Measurements from ENCODE around the gene SH3BP1.

- TF ChIP-seq MAZ (IDR thresholded peaks at IDR 0.05; ENCODE audit: borderline replicate concordance, low read depth, low read length): no peak
- TF ChIP-seq CBX8 (IDR thresholded peaks at IDR 0.05): no peak
- no peak for TF ChIP-seq POLR2A (IDR thresholded peaks at IDR 0.05; ENCODE audit: low read length)
- TF ChIP-seq TFCP2L1 (CRISPR knock-in tag; IDR thresholded peaks at IDR 0.05): no peak
- TF ChIP-seq, protein P1, sequence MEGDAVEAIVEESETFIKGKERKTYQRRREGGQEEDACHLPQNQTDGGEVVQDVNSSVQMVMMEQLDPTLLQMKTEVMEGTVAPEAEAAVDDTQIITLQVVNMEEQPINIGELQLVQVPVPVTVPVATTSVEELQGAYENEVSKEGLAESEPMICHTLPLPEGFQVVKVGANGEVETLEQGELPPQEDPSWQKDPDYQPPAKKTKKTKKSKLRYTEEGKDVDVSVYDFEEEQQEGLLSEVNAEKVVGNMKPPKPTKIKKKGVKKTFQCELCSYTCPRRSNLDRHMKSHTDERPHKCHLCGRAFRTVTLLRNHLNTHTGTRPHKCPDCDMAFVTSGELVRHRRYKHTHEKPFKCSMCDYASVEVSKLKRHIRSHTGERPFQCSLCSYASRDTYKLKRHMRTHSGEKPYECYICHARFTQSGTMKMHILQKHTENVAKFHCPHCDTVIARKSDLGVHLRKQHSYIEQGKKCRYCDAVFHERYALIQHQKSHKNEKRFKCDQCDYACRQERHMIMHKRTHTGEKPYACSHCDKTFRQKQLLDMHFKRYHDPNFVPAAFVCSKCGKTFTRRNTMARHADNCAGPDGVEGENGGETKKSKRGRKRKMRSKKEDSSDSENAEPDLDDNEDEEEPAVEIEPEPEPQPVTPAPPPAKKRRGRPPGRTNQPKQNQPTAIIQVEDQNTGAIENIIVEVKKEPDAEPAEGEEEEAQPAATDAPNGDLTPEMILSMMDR (IDR thresholded peaks at IDR 0.05): no peak
- no peak for TF ChIP-seq RFX5 (IDR thresholded peaks at IDR 0.05)
- TF ChIP-seq JUN (IDR thresholded peaks at IDR 0.05): no peak
Observed at GRCh38 chr22:37621352-37621860, 18.1 kb upstream of the SH3BP1 start.
